Adipocyte (in vitro differentiated cells): Measurements from ENCODE around the gene PRKN.

Experiments
- DNase-seq: peaks from one replicate; pipeline ENCODE4 v3.0.0-alpha.2; 2015; ENCODE audit warnings: low read depth
- H3K27me3 ChIP-seq: replicated peaks from 2 replicates; pipeline ENCODE4 v1.7.0; 2013; ENCODE audit warnings: mild to moderate bottlenecking, low read length, moderate library complexity; ENCODE audit not compliant: control insufficient read depth, insufficient read depth
- H3K36me3 ChIP-seq: 2 replicates; pipeline ENCODE4 v1.7.0; 2013; ENCODE audit warnings: low read length, mild to moderate bottlenecking, moderate library complexity; ENCODE audit not compliant: control insufficient read depth, insufficient read depth, severe bottlenecking
- H3K4me1 ChIP-seq: 2 replicates; pipeline ENCODE4 v1.7.0; 2013; ENCODE audit warnings: mild to moderate bottlenecking, low read length, moderate library complexity; ENCODE audit not compliant: control insufficient read depth, insufficient read depth
- H3K4me3 ChIP-seq: 2 replicates; pipeline ENCODE4 v1.7.0; 2013; ENCODE audit warnings: mild to moderate bottlenecking, low read length, moderate library complexity
- H3K9ac ChIP-seq: 2 replicates; pipeline ENCODE4 v1.7.0; 2013; ENCODE audit warnings: mild to moderate bottlenecking, low read length, moderate library complexity
- H3K9me3 ChIP-seq: 2 replicates; pipeline ENCODE4 v1.7.0; 2013; ENCODE audit warnings: mild to moderate bottlenecking, low read length, moderate library complexity; ENCODE audit not compliant: control insufficient read depth

Gene PRKN

GRCh38 chr6:162200945-162201690, 526.4 kb downstream of the PRKN start:
- no peaks in the 10 kb centered on the region for H3K9me3 ChIP-seq
- no peaks in the 10 kb centered on the region for H3K27me3 ChIP-seq
- DNase-seq, result no peak
- peak overlapping the region; percentile 25 for H3K9ac ChIP-seq
- H3K36me3 ChIP-seq, result no peaks in the 10 kb centered on the region
- peaks cover 17% of the 10 kb centered on the region for H3K4me1 ChIP-seq
- H3K4me3 ChIP-seq, result peak overlapping the region; percentile 69

GRCh38 chr6:162200041-162200440, 527.5 kb downstream of the PRKN start:
- Histone ChIP-seq H3K4me1 (peaks cover 17% of the 10 kb centered on the region), H3K27me3 (no peaks in the 10 kb centered on the region), H3K9ac (no peak overlapping the region), H3K36me3 (no peaks in the 10 kb centered on the region), H3K9me3 (no peaks in the 10 kb centered on the region), H3K4me3 (no peak overlapping the region)
- DNase-seq, result no peak

- Histone ChIP-seq H3K9me3 (no peaks in the 10 kb centered on the region), H3K27me3 (no peaks in the 10 kb centered on the region), H3K4me1 (peaks cover 17% of the 10 kb centered on the region), H3K9ac (no peak overlapping the region), H3K36me3 (no peaks in the 10 kb centered on the region), H3K4me3 (no peak overlapping the region)
- no peak for DNase-seq
Observed at GRCh38 chr6:162198925-162199324, 528.6 kb downstream of the PRKN start.

GRCh38 chr6:162198076-162198475, 529.5 kb downstream of the PRKN start:
- Histone ChIP-seq H3K4me1 (peaks cover 17% of the 10 kb centered on the region), H3K9ac (no peak overlapping the region), H3K36me3 (no peaks in the 10 kb centered on the region), H3K4me3 (no peak overlapping the region), H3K9me3 (no peaks in the 10 kb centered on the region), H3K27me3 (no peaks in the 10 kb centered on the region)
- no peak for DNase-seq

GRCh38 chr6:162195441-162195840, 532.1 kb downstream of the PRKN start:
- Histone ChIP-seq H3K9me3 (no peaks in the 10 kb centered on the region), H3K36me3 (no peaks in the 10 kb centered on the region)

GRCh38 chr6:162190981-162191380, 536.6 kb downstream of the PRKN start:
- no peak for DNase-seq
- no peak overlapping the region for H3K4me3 ChIP-seq
- H3K9ac ChIP-seq, result no peak overlapping the region
- peaks cover 3% of the 10 kb centered on the region for H3K9me3 ChIP-seq
- no peaks in the 10 kb centered on the region for H3K27me3 ChIP-seq
- no peaks in the 10 kb centered on the region for H3K4me1 ChIP-seq
- H3K36me3 ChIP-seq, result no peaks in the 10 kb centered on the region

More at GRCh38 chr6:162195441-162195840, 532.1 kb downstream of the PRKN start:
- H3K4me3 ChIP-seq, result no peak overlapping the region
- no peaks in the 10 kb centered on the region for H3K27me3 ChIP-seq
- no peak overlapping the region for H3K9ac ChIP-seq
- DNase-seq, result no peak
- H3K4me1 ChIP-seq, result peaks cover 2% of the 10 kb centered on the region

GRCh38 chr6:162187168-162187935, 540.2 kb downstream of the PRKN start:
- H3K4me1 ChIP-seq, result no peaks in the 10 kb centered on the region
- H3K27me3 ChIP-seq, result no peaks in the 10 kb centered on the region
- no peak overlapping the region for H3K9ac ChIP-seq
- no peak for DNase-seq
- H3K9me3 ChIP-seq, result peaks cover 3% of the 10 kb centered on the region
- H3K4me3 ChIP-seq, result no peak overlapping the region
- no peaks in the 10 kb centered on the region for H3K36me3 ChIP-seq

GRCh38 chr6:162184465-162184864, 543.1 kb downstream of the PRKN start:
- DNase-seq, result no peak
- H3K36me3 ChIP-seq, result no peaks in the 10 kb centered on the region
- H3K27me3 ChIP-seq, result no peaks in the 10 kb centered on the region
- H3K4me1 ChIP-seq, result peaks cover 4% of the 10 kb centered on the region
- H3K9me3 ChIP-seq, result peaks cover 3% of the 10 kb centered on the region
- no peak overlapping the region for H3K4me3 ChIP-seq
- no peak overlapping the region for H3K9ac ChIP-seq

GRCh38 chr6:162181741-162182401, 545.7 kb downstream of the PRKN start:
- no peak for DNase-seq
- no peaks in the 10 kb centered on the region for H3K27me3 ChIP-seq
- no peak overlapping the region for H3K4me3 ChIP-seq

GRCh38 chr6:162181111-162181510, 546.5 kb downstream of the PRKN start:
- H3K4me3 ChIP-seq, result no peak overlapping the region
- no peaks in the 10 kb centered on the region for H3K9me3 ChIP-seq
- no peak for DNase-seq
- no peaks in the 10 kb centered on the region for H3K36me3 ChIP-seq
- H3K4me1 ChIP-seq, result peaks cover 4% of the 10 kb centered on the region
- H3K27me3 ChIP-seq, result no peaks in the 10 kb centered on the region
- no peak overlapping the region for H3K9ac ChIP-seq

More at GRCh38 chr6:162181741-162182401, 545.7 kb downstream of the PRKN start:
- no peaks in the 10 kb centered on the region for H3K36me3 ChIP-seq
- peaks cover 4% of the 10 kb centered on the region for H3K4me1 ChIP-seq
- H3K9me3 ChIP-seq, result peaks cover 3% of the 10 kb centered on the region
- no peak overlapping the region for H3K9ac ChIP-seq
